ENCODE measurements around the gene TBX15.
"Not testable (repeated sequence)": the region's sequence is repeated elsewhere in the genome, so short reads cannot be mapped to it uniquely, and the experiment has no call there.

TBX15 gene

GRCh38 chr1:118960567-118961136, 27.5 kb downstream of the TBX15 start:
- DNase-seq: no peak

- no peak for DNase-seq
Measured at GRCh38 chr1:118960026-118960561, 28.0 kb downstream of the TBX15 start.

GRCh38 chr1:118958937-118959631, 29.1 kb downstream of the TBX15 start:
- DNase-seq: no peak

- DNase-seq: no peak
Measured at GRCh38 chr1:118958140-118958539, 30.0 kb downstream of the TBX15 start.

GRCh38 chr1:118957579-118957978, 30.6 kb downstream of the TBX15 start:
- not testable (repeated sequence) for DNase-seq

- no peak for DNase-seq
Measured at GRCh38 chr1:118954301-118954905, 33.7 kb downstream of the TBX15 start.

GRCh38 chr1:118951270-118951936, 36.7 kb downstream of the TBX15 start:
- no peak for DNase-seq

GRCh38 chr1:118949315-118949714, 38.8 kb downstream of the TBX15 start:
- DNase-seq: no peak

GRCh38 chr1:118948846-118949245, 39.3 kb downstream of the TBX15 start:
- no peak for DNase-seq

GRCh38 chr1:118948351-118948750, 39.8 kb downstream of the TBX15 start:
- DNase-seq: no peak

- no peak for DNase-seq
Measured at GRCh38 chr1:118947790-118948189, 40.4 kb downstream of the TBX15 start.

- DNase-seq: no peak
Measured at GRCh38 chr1:118947003-118947765, 41.0 kb downstream of the TBX15 start.

GRCh38 chr1:118945489-118945888, 42.7 kb downstream of the TBX15 start:
- no peak for DNase-seq

GRCh38 chr1:118944546-118944945, 43.6 kb downstream of the TBX15 start:
- DNase-seq: no peak

GRCh38 chr1:118944133-118944532, 44.0 kb downstream of the TBX15 start:
- no peak for DNase-seq

GRCh38 chr1:118940957-118941356, 47.2 kb downstream of the TBX15 start:
- no peak for DNase-seq

- no peak for DNase-seq
Measured at GRCh38 chr1:118937413-118938072, 50.6 kb downstream of the TBX15 start.

GRCh38 chr1:118934706-118935105, 53.4 kb downstream of the TBX15 start:
- no peak for DNase-seq

GRCh38 chr1:118933051-118933781, 54.9 kb downstream of the TBX15 start:
- no peak for DNase-seq

GRCh38 chr1:118931876-118932275, 56.3 kb downstream of the TBX15 start:
- no peak for DNase-seq

All from nucleus accumbens (tissue), 56 donors.